HepG2 (cell line): Measurements from ENCODE around the gene RHOG. TPM values are rescaled to one million over a fixed set of nuclear protein-coding genes. Genes with fewer than 3 reads are reported as not detected.

Source experiments
- KDM5B ChIP-seq: sonication (generic); formaldehyde crosslinking; IDR thresholded peaks from 2 replicates; pipeline ENCODE4 v1.4.0; 2020; ENCODE audit warnings: missing genetic modification reagents, mild to moderate bottlenecking, borderline replicate concordance
- KLF9 ChIP-seq: IDR thresholded peaks from 2 replicates; pipeline ENCODE4 v1.6.1; 2016; ENCODE audit warnings: low read depth
- MEIS1 ChIP-seq: sonication (generic); formaldehyde crosslinking; IDR thresholded peaks from 2 replicates; pipeline ENCODE4 v1.9.0; 2021; ENCODE audit warnings: mild to moderate bottlenecking, missing genetic modification reagents, moderate library complexity, borderline replicate concordance
- MIER3 ChIP-seq: IDR thresholded peaks from 2 replicates; pipeline ENCODE4 v1.6.1; 2016; ENCODE audit warnings: missing compliant biosample characterization, borderline replicate concordance
- NR2F1 ChIP-seq, 2 experiments: fragments of 450-650 bp in 1 of 2; formaldehyde crosslinking in 1 of 2; IDR thresholded peaks; 2 replicates each; pipeline versions ENCODE4 v1.5.0 to v1.6.1; 2016 to 2020; ENCODE audit warnings: mild to moderate bottlenecking in 1 of 2, missing compliant biosample characterization in 1 of 2, missing genetic modification reagents in 1 of 2, moderate library complexity in 1 of 2
- PLRG1 ChIP-seq: fragments of 450-650 bp; conservative IDR thresholded peaks from 2 replicates; pipeline ENCODE4 v1.6.1; 2016
- RFXAP ChIP-seq: sonication (generic); formaldehyde crosslinking; IDR thresholded peaks from 2 replicates; pipeline ENCODE4 v1.4.0; 2020; ENCODE audit warnings: missing genetic modification reagents, borderline replicate concordance
- SP1 ChIP-seq, 2 experiments: fragments of 450-650 bp in 1 of 2; sonication (generic) in 1 of 2; formaldehyde crosslinking in 1 of 2; IDR thresholded peaks; 2 replicates each; pipeline versions ENCODE4 v1.4.0 to v1.6.1; 2016 to 2020; ENCODE audit warnings: missing genetic modification reagents in 1 of 2
- SSRP1 ChIP-seq: IDR thresholded peaks from 2 replicates; pipeline ENCODE4 v1.6.1; 2016; ENCODE audit warnings: control low read depth
- TBX2 ChIP-seq: sonication (generic); formaldehyde crosslinking; IDR thresholded peaks from 2 replicates; pipeline ENCODE4 v1.5.0; 2020; ENCODE audit warnings: missing genetic modification reagents, mild to moderate bottlenecking, borderline replicate concordance
- ZNF121 ChIP-seq: sonication (generic); formaldehyde crosslinking; IDR thresholded peaks from 2 replicates; pipeline ENCODE4 v1.5.0; 2020; ENCODE audit warnings: mild to moderate bottlenecking, missing genetic modification reagents
- ZNF761 ChIP-seq: sonication (generic); formaldehyde crosslinking; conservative IDR thresholded peaks from 2 replicates; pipeline ENCODE4 v1.4.0; 2020; ENCODE audit warnings: mild to moderate bottlenecking, missing genetic modification reagents
- ZNF772 ChIP-seq: sonication (generic); formaldehyde crosslinking; IDR thresholded peaks from 2 replicates; pipeline ENCODE4 v1.5.0; 2020; ENCODE audit warnings: mild to moderate bottlenecking, missing genetic modification reagents
- polyA plus RNA-seq, 8 experiments: library from polyadenylated mRNA; depleted of rRNA in 3 of 8; stranded (reverse) in 7 of 8; unstranded in 1 of 8; fragments of >200 nt; fragmentation: Illumina TruSeq in 4 of 8; extraction: Trizol in 4 of 8; gene quantifications; 2 replicates each; pipeline versions ENCODE4 v1.2.1 to v1.2.3, GENCODE V29; 2011 to 2016; ENCODE audit warnings: low read depth in 4 of 8, missing spikeins in 1 of 8, mixed read lengths in 1 of 8; ENCODE audit not compliant: insufficient read depth in 1 of 8
- total RNA-seq, 5 experiments: library from RNA; depleted of rRNA; stranded (reverse); fragments of >200 nt; fragmentation: Illumina TruSeq; extraction: Trizol; gene quantifications; 2 replicates each; pipeline ENCODE4 v1.2.3, GENCODE V29; 2016; ENCODE audit warnings: low read depth in 1 of 5
- TF ChIP-seq, protein P1 (sequence below), 2 experiments: sonication (generic) in 1 of 2; formaldehyde crosslinking in 1 of 2; IDR thresholded peaks; 2 replicates each; pipeline versions ENCODE4 v1.4.0 to v1.6.1; 2016 to 2020; ENCODE audit warnings: borderline replicate concordance in 1 of 2, low read depth in 1 of 2, mild to moderate bottlenecking in 1 of 2, missing genetic modification reagents in 1 of 2
- TF ChIP-seq, protein P2 (sequence below): sonication (generic); formaldehyde crosslinking; conservative IDR thresholded peaks from 2 replicates; pipeline ENCODE4 v1.4.0; 2020; ENCODE audit warnings: missing genetic modification reagents
- TF ChIP-seq, protein P3 (sequence below): sonication (generic); formaldehyde crosslinking; IDR thresholded peaks from 2 replicates; pipeline ENCODE4 v1.4.0; 2020; ENCODE audit warnings: missing genetic modification reagents
- TF ChIP-seq, protein P4 (sequence below): sonication (generic); formaldehyde crosslinking; IDR thresholded peaks from 2 replicates; pipeline ENCODE4 v1.5.1; 2020; ENCODE audit warnings: mild to moderate bottlenecking, missing genetic modification reagents, borderline replicate concordance

Gene RHOG
- total and polyA plus RNA-seq, 2 of the 13 experiments (the other 11 are each of a cell fraction or from before 2014, with no cell fraction given), result 7.7 to 23.4 TPM

DNA sequence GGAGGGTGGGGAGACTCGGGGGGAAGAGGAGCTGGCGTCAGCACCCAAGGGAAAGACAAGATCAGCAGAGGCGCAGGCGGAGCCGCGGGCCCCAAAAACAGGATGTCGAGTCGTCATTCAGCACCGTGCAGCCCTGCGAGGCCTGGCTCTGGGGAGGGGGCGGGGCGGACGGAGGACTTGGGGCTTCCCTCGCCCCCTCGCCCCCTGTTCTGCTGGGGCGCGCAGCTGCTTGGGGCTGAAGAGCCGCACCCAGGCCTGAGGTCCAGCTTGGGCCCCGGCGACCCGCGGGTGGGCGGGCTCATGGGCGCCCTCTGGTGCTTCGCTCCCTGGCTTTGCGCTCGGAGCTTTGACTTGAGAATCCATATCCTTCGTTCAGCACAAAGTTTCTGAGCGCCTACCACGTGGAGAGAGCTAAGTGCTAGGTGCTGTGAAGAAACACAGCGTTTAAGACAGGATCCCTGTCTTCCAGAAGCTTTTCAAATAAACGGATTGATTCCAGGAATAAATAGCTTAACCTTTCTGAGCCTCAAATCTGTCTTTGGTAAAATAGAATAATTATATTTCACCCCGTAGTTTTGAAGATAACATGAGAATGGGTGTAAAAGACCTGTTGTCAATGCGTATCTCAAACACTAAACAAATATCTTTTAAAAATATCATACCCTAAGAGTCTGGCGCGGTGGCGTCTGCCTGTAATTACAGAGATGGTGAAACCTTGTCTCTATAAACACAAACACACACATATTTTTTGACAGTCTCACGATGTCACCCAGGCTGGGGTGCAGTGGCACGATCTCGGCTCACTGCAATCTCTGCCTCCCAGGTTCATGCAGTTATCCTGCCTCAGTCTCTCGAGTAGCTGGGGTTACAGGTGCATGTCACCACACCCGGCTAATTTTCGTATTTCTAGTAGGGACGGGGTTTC, 929 bp upstream of the RHOG start (continued):
- TF ChIP-seq, protein P1, sequence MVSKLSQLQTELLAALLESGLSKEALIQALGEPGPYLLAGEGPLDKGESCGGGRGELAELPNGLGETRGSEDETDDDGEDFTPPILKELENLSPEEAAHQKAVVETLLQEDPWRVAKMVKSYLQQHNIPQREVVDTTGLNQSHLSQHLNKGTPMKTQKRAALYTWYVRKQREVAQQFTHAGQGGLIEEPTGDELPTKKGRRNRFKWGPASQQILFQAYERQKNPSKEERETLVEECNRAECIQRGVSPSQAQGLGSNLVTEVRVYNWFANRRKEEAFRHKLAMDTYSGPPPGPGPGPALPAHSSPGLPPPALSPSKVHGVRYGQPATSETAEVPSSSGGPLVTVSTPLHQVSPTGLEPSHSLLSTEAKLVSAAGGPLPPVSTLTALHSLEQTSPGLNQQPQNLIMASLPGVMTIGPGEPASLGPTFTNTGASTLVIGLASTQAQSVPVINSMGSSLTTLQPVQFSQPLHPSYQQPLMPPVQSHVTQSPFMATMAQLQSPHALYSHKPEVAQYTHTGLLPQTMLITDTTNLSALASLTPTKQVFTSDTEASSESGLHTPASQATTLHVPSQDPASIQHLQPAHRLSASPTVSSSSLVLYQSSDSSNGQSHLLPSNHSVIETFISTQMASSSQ (IDR thresholded peaks at IDR 0.05; ENCODE audit: low read depth), result no peak
- TF ChIP-seq, protein P1 (CRISPR knock-in tag; IDR thresholded peaks at IDR 0.05; ENCODE audit: borderline replicate concordance), result no peak
- TF ChIP-seq RFXAP (CRISPR knock-in tag), result no peak; the same call in 1 of the 2 replicates
- peak; percentile 54; the same call in 1 of the 2 replicates for TF ChIP-seq TBX2
- TF ChIP-seq, protein P2, sequence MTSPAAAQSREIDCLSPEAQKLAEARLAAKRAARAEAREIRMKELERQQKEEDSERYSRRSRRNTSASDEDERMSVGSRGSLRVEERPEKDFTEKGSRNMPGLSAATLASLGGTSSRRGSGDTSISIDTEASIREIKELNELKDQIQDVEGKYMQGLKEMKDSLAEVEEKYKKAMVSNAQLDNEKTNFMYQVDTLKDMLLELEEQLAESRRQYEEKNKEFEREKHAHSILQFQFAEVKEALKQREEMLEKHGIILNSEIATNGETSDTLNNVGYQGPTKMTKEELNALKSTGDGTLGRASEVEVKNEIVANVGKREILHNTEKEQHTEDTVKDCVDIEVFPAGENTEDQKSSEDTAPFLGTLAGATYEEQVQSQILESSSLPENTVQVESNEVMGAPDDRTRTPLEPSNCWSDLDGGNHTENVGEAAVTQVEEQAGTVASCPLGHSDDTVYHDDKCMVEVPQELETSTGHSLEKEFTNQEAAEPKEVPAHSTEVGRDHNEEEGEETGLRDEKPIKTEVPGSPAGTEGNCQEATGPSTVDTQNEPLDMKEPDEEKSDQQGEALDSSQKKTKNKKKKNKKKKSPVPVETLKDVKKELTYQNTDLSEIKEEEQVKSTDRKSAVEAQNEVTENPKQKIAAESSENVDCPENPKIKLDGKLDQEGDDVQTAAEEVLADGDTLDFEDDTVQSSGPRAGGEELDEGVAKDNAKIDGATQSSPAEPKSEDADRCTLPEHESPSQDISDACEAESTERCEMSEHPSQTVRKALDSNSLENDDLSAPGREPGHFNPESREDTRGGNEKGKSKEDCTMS, result no peak
- no peak for TF ChIP-seq PLRG1
- TF ChIP-seq, protein P3, sequence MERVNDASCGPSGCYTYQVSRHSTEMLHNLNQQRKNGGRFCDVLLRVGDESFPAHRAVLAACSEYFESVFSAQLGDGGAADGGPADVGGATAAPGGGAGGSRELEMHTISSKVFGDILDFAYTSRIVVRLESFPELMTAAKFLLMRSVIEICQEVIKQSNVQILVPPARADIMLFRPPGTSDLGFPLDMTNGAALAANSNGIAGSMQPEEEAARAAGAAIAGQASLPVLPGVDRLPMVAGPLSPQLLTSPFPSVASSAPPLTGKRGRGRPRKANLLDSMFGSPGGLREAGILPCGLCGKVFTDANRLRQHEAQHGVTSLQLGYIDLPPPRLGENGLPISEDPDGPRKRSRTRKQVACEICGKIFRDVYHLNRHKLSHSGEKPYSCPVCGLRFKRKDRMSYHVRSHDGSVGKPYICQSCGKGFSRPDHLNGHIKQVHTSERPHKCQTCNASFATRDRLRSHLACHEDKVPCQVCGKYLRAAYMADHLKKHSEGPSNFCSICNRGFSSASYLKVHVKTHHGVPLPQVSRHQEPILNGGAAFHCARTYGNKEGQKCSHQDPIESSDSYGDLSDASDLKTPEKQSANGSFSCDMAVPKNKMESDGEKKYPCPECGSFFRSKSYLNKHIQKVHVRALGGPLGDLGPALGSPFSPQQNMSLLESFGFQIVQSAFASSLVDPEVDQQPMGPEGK (CRISPR knock-in tag), result peak; percentile 55; the same call in 1 of the 2 replicates
- no peak; the same call in 1 of the 2 replicates for TF ChIP-seq ZNF772 (CRISPR knock-in tag)
- peak; percentile 76 for TF ChIP-seq KDM5B (CRISPR knock-in tag)
- peak; percentile 79; the same call in 1 of the 2 replicates for TF ChIP-seq KLF9 (CRISPR knock-in tag)
- TF ChIP-seq SP1 (IDR thresholded peaks at IDR 0.05), result no peak
- TF ChIP-seq SP1 (CRISPR knock-in tag; IDR thresholded peaks at IDR 0.05), result peak; percentile 43; the same call in 1 of the 2 replicates
- TF ChIP-seq, protein P4, sequence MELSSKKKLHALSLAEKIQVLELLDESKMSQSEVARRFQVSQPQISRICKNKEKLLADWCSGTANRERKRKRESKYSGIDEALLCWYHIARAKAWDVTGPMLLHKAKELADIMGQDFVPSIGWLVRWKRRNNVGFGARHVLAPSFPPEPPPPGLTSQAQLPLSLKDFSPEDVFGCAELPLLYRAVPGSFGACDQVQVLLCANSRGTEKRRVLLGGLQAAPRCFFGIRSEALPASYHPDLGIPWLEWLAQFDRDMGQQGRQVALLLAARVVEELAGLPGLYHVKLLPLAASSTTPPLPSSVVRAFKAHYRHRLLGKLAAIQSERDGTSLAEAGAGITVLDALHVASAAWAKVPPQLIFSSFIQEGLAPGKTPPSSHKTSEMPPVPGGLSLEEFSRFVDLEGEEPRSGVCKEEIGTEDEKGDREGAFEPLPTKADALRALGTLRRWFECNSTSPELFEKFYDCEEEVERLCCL (CRISPR knock-in tag), result no peak
- 0 out of 2 replicates have a peak, but pooled peaks have one; percentile 19 for TF ChIP-seq MEIS1
- TF ChIP-seq MIER3 (CRISPR knock-in tag), result peak; percentile 59; the same call in 1 of the 2 replicates
- TF ChIP-seq ZNF761 (CRISPR knock-in tag), result no peak
- no peak for TF ChIP-seq SSRP1 (CRISPR knock-in tag)
- no peak for TF ChIP-seq ZNF121
- no peak for TF ChIP-seq NR2F1 (CRISPR knock-in tag; IDR thresholded peaks at IDR 0.05)
